Measurements from ENCODE around the gene TYROBP. TPM values are rescaled to one million over a fixed set of nuclear protein-coding genes. Genes with fewer than 3 reads are reported as not detected.
A peak's percentile ranks its signal among the peaks of the same experiment; 100 is the strongest.
"Not testable (repeated sequence)": the region's sequence is repeated elsewhere in the genome, so short reads cannot be mapped to it uniquely, and the experiment has no call there.

The TYROBP gene
- total RNA-seq, 1 experiment from 2014 or later = not detected

- H3K27me3 ChIP-seq (ENCODE audit: control insufficient read depth, insufficient read depth, low read length) = peaks cover 11% of the 10 kb centered on the region; the same call in 1 of the 2 replicates
- no peak overlapping the region for H3K4me3 ChIP-seq (ENCODE audit: insufficient read depth, low read depth, low read length)
- DNase-seq = peak; percentile 72
- no peaks in the 10 kb centered on the region for H3K36me3 ChIP-seq (replicated peaks; ENCODE audit: control insufficient read depth, insufficient read depth, low read length)
Observed at GRCh38 chr19:35882114-35882832, 25.8 kb downstream of the TYROBP start.

GRCh38 chr19:35879770-35880317 lies 28.3 kb downstream of the TYROBP start:
- Histone ChIP-seq H3K4me3 (ENCODE audit: insufficient read depth, low read depth, low read length) (no peak overlapping the region), H3K27me3 (ENCODE audit: control insufficient read depth, insufficient read depth, low read length) (peaks cover 13% of the 10 kb centered on the region; the same call in 1 of the 2 replicates), H3K36me3 (replicated peaks; ENCODE audit: control insufficient read depth, insufficient read depth, low read length) (no peaks in the 10 kb centered on the region; the same call in 1 of the 2 replicates)
- DNase-seq = peak; percentile 96

DNA sequence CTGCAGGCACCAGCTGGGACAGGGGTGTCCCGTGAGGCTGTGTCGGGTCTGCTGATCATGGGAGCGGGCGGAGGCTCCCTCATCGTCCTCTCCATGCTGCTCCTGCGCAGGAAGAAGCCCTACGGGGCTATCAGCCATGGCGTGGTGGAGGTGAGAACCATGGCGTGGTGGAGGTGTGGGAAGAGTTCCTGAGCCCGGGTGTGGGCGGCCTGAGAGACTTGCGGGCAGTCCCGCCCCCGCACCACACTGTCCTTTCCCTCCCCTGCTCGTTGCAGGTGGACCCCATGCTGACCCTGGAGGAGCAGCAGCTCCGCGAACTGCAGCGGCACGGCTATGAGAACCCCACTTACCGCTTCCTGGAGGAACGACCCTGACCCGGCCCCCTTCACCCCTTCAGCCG lies 29.0 kb downstream of the TYROBP start:
- H3K27me3 ChIP-seq (ENCODE audit: control insufficient read depth, insufficient read depth, low read length) = peaks cover 13% of the 10 kb centered on the region; the same call in 1 of the 2 replicates
- H3K36me3 ChIP-seq (replicated peaks; ENCODE audit: control insufficient read depth, insufficient read depth, low read length) = no peaks in the 10 kb centered on the region; the same call in 1 of the 2 replicates
- H3K4me3 ChIP-seq (ENCODE audit: insufficient read depth, low read depth, low read length) = no peak overlapping the region
- DNase-seq = peak; percentile 69

- Histone ChIP-seq H3K36me3 (replicated peaks; ENCODE audit: control insufficient read depth, insufficient read depth, low read length) (no peaks in the 10 kb centered on the region; the same call in 1 of the 2 replicates), H3K4me3 (ENCODE audit: insufficient read depth, low read depth, low read length) (no peak overlapping the region), H3K27me3 (ENCODE audit: control insufficient read depth, insufficient read depth, low read length) (peaks cover 13% of the 10 kb centered on the region; the same call in 1 of the 2 replicates)
- no peak for DNase-seq
Observed at GRCh38 chr19:35874392-35874930, 33.6 kb downstream of the TYROBP start.

GRCh38 chr19:35872180-35872579 lies 35.9 kb downstream of the TYROBP start:
- peak; percentile 58 for DNase-seq
- peaks cover 21% of the 10 kb centered on the region for H3K27me3 ChIP-seq (ENCODE audit: control insufficient read depth, insufficient read depth, low read length)
- no peaks in the 10 kb centered on the region; the same call in 1 of the 2 replicates for H3K36me3 ChIP-seq (replicated peaks; ENCODE audit: control insufficient read depth, insufficient read depth, low read length)
- H3K4me3 ChIP-seq (ENCODE audit: insufficient read depth, low read depth, low read length) = no peak overlapping the region

DNA sequence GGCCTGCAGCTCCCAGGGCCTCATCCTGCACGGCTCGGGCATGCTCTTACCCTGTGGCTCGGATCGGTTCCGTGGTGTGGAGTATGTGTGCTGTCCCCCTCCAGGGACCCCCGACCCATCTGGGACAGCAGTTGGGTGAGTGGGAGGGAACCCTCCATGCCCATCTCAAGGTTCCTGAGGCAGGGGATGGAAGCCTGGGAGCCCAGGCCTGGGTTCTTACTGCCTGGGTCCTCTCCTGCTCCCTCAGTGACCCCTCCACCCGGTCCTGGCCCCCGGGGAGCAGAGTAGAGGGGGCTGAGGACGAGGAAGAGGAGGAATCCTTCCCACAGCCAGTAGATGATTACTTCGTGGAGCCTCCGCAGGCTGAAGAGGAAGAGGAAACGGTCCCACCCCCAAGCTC lies 36.5 kb downstream of the TYROBP start:
- no peak overlapping the region for H3K4me3 ChIP-seq (ENCODE audit: insufficient read depth, low read depth, low read length)
- peaks cover 21% of the 10 kb centered on the region for H3K27me3 ChIP-seq (ENCODE audit: control insufficient read depth, insufficient read depth, low read length)
- no peaks in the 10 kb centered on the region; the same call in 1 of the 2 replicates for H3K36me3 ChIP-seq (replicated peaks; ENCODE audit: control insufficient read depth, insufficient read depth, low read length)
- no peak for DNase-seq

DNA sequence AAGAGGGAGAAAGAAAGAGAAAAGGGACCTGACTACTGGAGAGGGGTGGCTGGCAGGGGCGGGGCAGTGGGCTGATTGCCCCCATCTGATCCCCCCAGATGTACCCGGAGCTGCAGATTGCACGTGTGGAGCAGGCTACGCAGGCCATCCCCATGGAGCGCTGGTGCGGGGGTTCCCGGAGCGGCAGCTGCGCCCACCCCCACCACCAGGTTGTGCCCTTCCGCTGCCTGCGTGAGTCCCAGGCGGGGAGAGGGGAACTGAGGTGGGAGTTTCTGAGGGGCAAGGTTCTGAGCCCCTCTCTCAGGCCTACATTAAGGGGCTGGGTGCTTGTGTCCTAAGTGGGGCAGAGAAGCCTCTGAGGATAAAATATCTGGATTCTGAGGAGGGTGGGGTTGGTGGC lies 37.3 kb downstream of the TYROBP start:
- Histone ChIP-seq H3K4me3 (ENCODE audit: insufficient read depth, low read depth, low read length) (peak overlapping the region; percentile 10; the same call in 1 of the 2 replicates), H3K27me3 (ENCODE audit: control insufficient read depth, insufficient read depth, low read length) (peaks cover 27% of the 10 kb centered on the region), H3K36me3 (replicated peaks; ENCODE audit: control insufficient read depth, insufficient read depth, low read length) (no peaks in the 10 kb centered on the region)
- peak; percentile 83 for DNase-seq

- Histone ChIP-seq H3K27me3 (ENCODE audit: control insufficient read depth, insufficient read depth, low read length) (peaks cover 33% of the 10 kb centered on the region), H3K4me3 (ENCODE audit: insufficient read depth, low read depth, low read length) (peak overlapping the region; percentile 47)
- H3K36me3 ChIP-seq (replicated peaks; ENCODE audit: control insufficient read depth, insufficient read depth, low read length) = not testable (repeated sequence)
- DNase-seq = peak; percentile 91
Observed at GRCh38 chr19:35870124-35870736, 37.9 kb downstream of the TYROBP start.

- no peaks in the 10 kb centered on the region for H3K36me3 ChIP-seq (replicated peaks; ENCODE audit: control insufficient read depth, insufficient read depth, low read length)
- H3K4me3 ChIP-seq (ENCODE audit: insufficient read depth, low read depth, low read length) = peak overlapping the region; percentile 47
- peak; percentile 94 for DNase-seq
- peaks cover 37% of the 10 kb centered on the region for H3K27me3 ChIP-seq (ENCODE audit: control insufficient read depth, insufficient read depth, low read length)
Observed at GRCh38 chr19:35869327-35870123, 38.6 kb downstream of the TYROBP start.

DNA sequence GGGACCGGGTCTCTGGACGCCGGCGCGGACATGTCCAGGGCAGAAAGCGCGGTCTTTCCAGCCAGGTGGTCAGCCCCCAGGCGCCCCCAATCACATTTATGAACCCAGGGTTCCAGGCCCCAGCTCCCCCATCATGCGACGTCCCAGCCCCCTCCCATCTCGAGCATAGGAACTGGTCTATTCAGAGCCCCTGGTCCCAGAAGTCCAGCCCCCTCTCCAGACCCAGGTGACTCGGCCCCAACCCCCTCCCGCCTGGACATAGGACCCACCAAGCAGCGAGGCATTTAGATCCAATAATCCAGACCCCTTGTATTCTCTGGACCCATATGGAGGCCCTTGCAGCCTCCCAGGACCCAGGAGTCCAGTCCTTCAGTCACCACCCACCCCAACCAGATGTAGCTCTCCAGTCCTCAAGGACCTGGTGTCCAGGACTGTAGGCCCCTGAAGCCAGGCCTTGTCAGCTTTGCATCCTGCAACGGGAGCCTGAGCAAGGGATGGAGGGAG lies 39.2 kb downstream of the TYROBP start:
- Histone ChIP-seq H3K27me3 (ENCODE audit: control insufficient read depth, insufficient read depth, low read length) (peaks cover 41% of the 10 kb centered on the region), H3K36me3 (replicated peaks; ENCODE audit: control insufficient read depth, insufficient read depth, low read length) (no peaks in the 10 kb centered on the region), H3K4me3 (ENCODE audit: insufficient read depth, low read depth, low read length) (peak overlapping the region; percentile 47)
- DNase-seq = no peak

- peak within 1 kb of the TSS; percentile 47 for H3K4me3 ChIP-seq (ENCODE audit: insufficient read depth, low read depth, low read length)
- no peaks in the 10 kb centered on the region for H3K36me3 ChIP-seq (replicated peaks; ENCODE audit: control insufficient read depth, insufficient read depth, low read length)
- peaks cover 41% of the 10 kb centered on the region for H3K27me3 ChIP-seq (ENCODE audit: control insufficient read depth, insufficient read depth, low read length)
- peak; percentile 91 for DNase-seq
Observed at GRCh38 chr19:35868172-35868822, 39.8 kb downstream of the TYROBP start, which contains the start of gene APLP1. TSS of gene APLP1 (plus strand) at chr19:35868574. CDS start at chr19:35868637, 63 bp downstream.

- Histone ChIP-seq H3K27me3 (ENCODE audit: control insufficient read depth, insufficient read depth, low read length) (peaks cover 77% of the 10 kb centered on the region), H3K36me3 (replicated peaks; ENCODE audit: control insufficient read depth, insufficient read depth, low read length) (no peaks in the 10 kb centered on the region), H3K4me3 (ENCODE audit: insufficient read depth, low read depth, low read length) (no peak overlapping the region)
- no peak for DNase-seq
Observed at GRCh38 chr19:35863018-35863417, 45.1 kb downstream of the TYROBP start.

GRCh38 chr19:35862528-35862927 lies 45.6 kb downstream of the TYROBP start:
- no peak overlapping the region for H3K4me3 ChIP-seq (ENCODE audit: insufficient read depth, low read depth, low read length)
- no peaks in the 10 kb centered on the region for H3K36me3 ChIP-seq (replicated peaks; ENCODE audit: control insufficient read depth, insufficient read depth, low read length)
- H3K27me3 ChIP-seq (ENCODE audit: control insufficient read depth, insufficient read depth, low read length) = peaks cover 74% of the 10 kb centered on the region
- peak; percentile 59 for DNase-seq
